Measurements from ENCODE around the gene ZC3H18. TPM values are rescaled to one million over a fixed set of nuclear protein-coding genes. Genes with fewer than 3 reads are reported as not detected.

Gene ZC3H18
- total and polyA plus RNA-seq, 2 of the 4 experiments (the other 2 are of a cell fraction) = 3.4 to 21.3 TPM

DNA sequence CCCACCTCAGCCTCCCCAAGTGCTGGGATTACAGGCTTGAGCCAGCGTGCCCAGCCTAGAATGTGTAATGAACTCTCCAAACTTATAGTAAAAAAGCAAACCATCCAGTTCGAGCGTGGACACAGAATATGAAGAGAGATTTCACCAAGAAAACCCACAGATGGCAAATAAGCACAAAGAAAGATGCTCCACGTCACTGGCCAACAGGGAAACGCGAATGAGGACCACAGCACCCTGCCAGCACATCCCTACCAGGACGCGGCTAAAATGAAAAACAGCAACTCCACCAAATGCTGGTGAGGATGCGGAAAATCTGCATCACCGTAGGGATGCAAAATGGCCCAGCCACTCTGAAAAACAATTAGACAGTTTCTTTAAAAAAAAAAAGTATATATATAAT, 91.3 kb downstream of the ZC3H18 start:
- 100% methylated on average over 1 of the region's 10 CpGs; no CpG with 5 or more reads in 1 of the 2 experiments for WGBS, 2 experiments (ENCODE audit: extremely low coverage in 2 of 2, insufficient read length in 1 of 2)
- Histone ChIP-seq H3K36me3 (ENCODE audit: control insufficient read depth, insufficient read depth, low read length) (no peaks in the 10 kb centered on the region; the same call in 1 of the 2 replicates), H4K91ac (ENCODE audit: insufficient read depth, low read depth, low read length) (no peak overlapping the region), H4K20me1 (ENCODE audit: insufficient read depth, low read length) (0 out of 2 replicates have a peak, but pooled peaks cover 5% of the 10 kb centered on the region), H2BK120ac (ENCODE audit: low read depth, low read length) (no peak overlapping the region), H3K79me1 (ENCODE audit: low read depth in 1 of 2, low read length in 2 of 2) (peaks cover 16 to 41% of the 10 kb centered on the region in 2 experiments), H2AK5ac (ENCODE audit: low read depth, low read length) (no peak overlapping the region), H3K56ac (ENCODE audit: extremely low read depth, insufficient read depth, low read length) (no peak overlapping the region), H3K4me3 (ENCODE audit: insufficient read depth, low read depth, low read length) (no peak overlapping the region), H3K9me3 (ENCODE audit: control insufficient read depth, insufficient read depth, low read length) (no peaks in the 10 kb centered on the region), H3K14ac (replicated peaks; ENCODE audit: low read depth, low read length) (no peak overlapping the region), H4K8ac (ENCODE audit: low read depth in 2 of 2, low read length in 2 of 2) (no peak overlapping the region), H3K4me1 (ENCODE audit: control insufficient read depth, insufficient read depth, low read length) (no peaks in the 10 kb centered on the region), H4K5ac (ENCODE audit: low read depth, low read length) (no peak overlapping the region), H2BK15ac (ENCODE audit: low read depth, low read length) (no peak overlapping the region), H3K27me3 (ENCODE audit: control insufficient read depth, insufficient read depth, low read length) (no peaks in the 10 kb centered on the region), H3K9me1 (ENCODE audit: insufficient read depth, low read length) (no peaks in the 10 kb centered on the region), H3K9ac (ENCODE audit: low read depth, low read length) (no peak overlapping the region), H3K23ac (ENCODE audit: low read depth, low read length) (no peak overlapping the region; the same call in 1 of the 2 replicates), H2AK9ac (replicated peaks; ENCODE audit: low read depth, low read length, poor library complexity) (no peak overlapping the region), H2AFZ (replicated peaks; ENCODE audit: low read length, poor library complexity) (no peak overlapping the region), H3K27ac (ENCODE audit: insufficient read depth, low read length) (no peak overlapping the region), H3K4me2 (ENCODE audit: low read depth, low read length) (no peak overlapping the region), H2BK20ac (ENCODE audit: low read depth, low read length) (no peak overlapping the region), H3K18ac (ENCODE audit: low read depth, low read length) (no peak overlapping the region), H2BK5ac (ENCODE audit: low read depth, low read length, poor library complexity, severe bottlenecking) (no peak overlapping the region), H3K4ac (ENCODE audit: low read depth, low read length) (no peak overlapping the region)
- dilution Hi-C loops (cut with HindIII; ENCODE audit: low sequenced_read_pairs, unreplicated experiment) = no loop called here
- CTCF ChIA-PET = no interaction called here
- POLR2A ChIA-PET (ENCODE audit: unreplicated experiment) = no interaction called here
- in situ Hi-C loops (cut with MboI; ENCODE audit: low sequenced_read_pairs) = no loop called here
- no TSS peak for BruUV-seq (replicated peaks)
- TF ChIP-seq, protein P1, sequence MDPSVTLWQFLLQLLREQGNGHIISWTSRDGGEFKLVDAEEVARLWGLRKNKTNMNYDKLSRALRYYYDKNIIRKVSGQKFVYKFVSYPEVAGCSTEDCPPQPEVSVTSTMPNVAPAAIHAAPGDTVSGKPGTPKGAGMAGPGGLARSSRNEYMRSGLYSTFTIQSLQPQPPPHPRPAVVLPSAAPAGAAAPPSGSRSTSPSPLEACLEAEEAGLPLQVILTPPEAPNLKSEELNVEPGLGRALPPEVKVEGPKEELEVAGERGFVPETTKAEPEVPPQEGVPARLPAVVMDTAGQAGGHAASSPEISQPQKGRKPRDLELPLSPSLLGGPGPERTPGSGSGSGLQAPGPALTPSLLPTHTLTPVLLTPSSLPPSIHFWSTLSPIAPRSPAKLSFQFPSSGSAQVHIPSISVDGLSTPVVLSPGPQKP (IDR thresholded peaks at IDR 0.05; ENCODE audit: borderline replicate concordance, low read depth, low read length) = no peak
- TF ChIP-seq POLR2A (IDR thresholded peaks at IDR 0.05; ENCODE audit: low read depth, low read length) (no peak), NFE2L2 (IDR thresholded peaks at IDR 0.05; ENCODE audit: low read depth, low read length) (no peak), RAD21 (IDR thresholded peaks at IDR 0.05; ENCODE audit: low read length) (no peak), FOS (IDR thresholded peaks at IDR 0.05; ENCODE audit: low read depth, low read length) (no peak)
- TF ChIP-seq, protein P2, sequence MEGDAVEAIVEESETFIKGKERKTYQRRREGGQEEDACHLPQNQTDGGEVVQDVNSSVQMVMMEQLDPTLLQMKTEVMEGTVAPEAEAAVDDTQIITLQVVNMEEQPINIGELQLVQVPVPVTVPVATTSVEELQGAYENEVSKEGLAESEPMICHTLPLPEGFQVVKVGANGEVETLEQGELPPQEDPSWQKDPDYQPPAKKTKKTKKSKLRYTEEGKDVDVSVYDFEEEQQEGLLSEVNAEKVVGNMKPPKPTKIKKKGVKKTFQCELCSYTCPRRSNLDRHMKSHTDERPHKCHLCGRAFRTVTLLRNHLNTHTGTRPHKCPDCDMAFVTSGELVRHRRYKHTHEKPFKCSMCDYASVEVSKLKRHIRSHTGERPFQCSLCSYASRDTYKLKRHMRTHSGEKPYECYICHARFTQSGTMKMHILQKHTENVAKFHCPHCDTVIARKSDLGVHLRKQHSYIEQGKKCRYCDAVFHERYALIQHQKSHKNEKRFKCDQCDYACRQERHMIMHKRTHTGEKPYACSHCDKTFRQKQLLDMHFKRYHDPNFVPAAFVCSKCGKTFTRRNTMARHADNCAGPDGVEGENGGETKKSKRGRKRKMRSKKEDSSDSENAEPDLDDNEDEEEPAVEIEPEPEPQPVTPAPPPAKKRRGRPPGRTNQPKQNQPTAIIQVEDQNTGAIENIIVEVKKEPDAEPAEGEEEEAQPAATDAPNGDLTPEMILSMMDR (conservative IDR thresholded peaks at IDR 0.05; ENCODE audit: low read depth, low read length) = no peak
- intact Hi-C loops (cut with micrococcal nuclease) = no loop called here
- DNase-seq (no peak), ATAC-seq (ENCODE audit: low read depth) (no peak)
